Activated CD4-positive, alpha-beta memory T cell treated with anti-CD3 and anti-CD28 coated beads, Interleukin-2, amount 10 ng/mL, durations not matched to agents 7 days and 5 days (primary cell): ENCODE results near the gene ARHGEF11. TPM values are rescaled to one million over a fixed set of nuclear protein-coding genes. Genes with fewer than 3 reads are reported as not detected.

ENCODE experiments used
- CTCF ChIA-PET: fragments of 350-600 bp; sonication (Branson Sonifier 250); formaldehyde crosslinking; loops from one replicate; lab custom pipeline; 2021; ENCODE audit warnings: antibody characterized with exemption, inconsistent platforms; lab: Charles Lee
- POLR2A ChIA-PET: fragments of 350-600 bp; sonication (Branson Sonifier 250); formaldehyde crosslinking; loops from one replicate; lab custom pipeline; 2021; ENCODE audit warnings: antibody characterized with exemption; lab: Charles Lee
- DNase-seq: peaks from one replicate; pipeline ENCODE4 v3.0.0-alpha.2; 2020
- H3K27ac Mint-ChIP-seq: one replicate; pipeline ENCODE4 v1.8.0; 2021; ENCODE audit warnings: mild to moderate bottlenecking, mixed read lengths
- H3K27me3 Mint-ChIP-seq: one replicate; pipeline ENCODE4 v1.8.0; 2021; ENCODE audit warnings: mixed read lengths
- H3K36me3 Mint-ChIP-seq: one replicate; pipeline ENCODE4 v1.8.0; 2021; ENCODE audit warnings: low read depth, mixed read lengths
- H3K4me1 Mint-ChIP-seq: one replicate; pipeline ENCODE4 v1.8.0; 2021; ENCODE audit warnings: mixed read lengths
- H3K4me3 Mint-ChIP-seq: one replicate; pipeline ENCODE4 v1.8.0; 2021; ENCODE audit warnings: mild to moderate bottlenecking, mixed read lengths
- H3K9me3 Mint-ChIP-seq: one replicate; pipeline ENCODE4 v1.8.0; 2021; ENCODE audit warnings: mixed read lengths
- total RNA-seq, 2 experiments: library from RNA; stranded (reverse); gene quantifications; one replicate each; pipeline ENCODE4 v1.2.3, GENCODE V29; 2021

ARHGEF11 gene
- total RNA-seq, 2 experiments from 2014 or later: 14.9 to 15.8 TPM

- DNase-seq: no peak
- POLR2A ChIA-PET: interaction anchor here (1.0 kb wide), 1 partner anchor 28 kb away, joined by 3 read pairs; no protein-coding TSS in a partner anchor
- H3K27me3 Mint-ChIP-seq: peaks cover 79% of the 10 kb centered on the region
- H3K4me3 Mint-ChIP-seq: no peak overlapping the region
- no peaks in the 10 kb centered on the region for H3K9me3 Mint-ChIP-seq
- CTCF ChIA-PET: no interaction called here
- peaks cover 8% of the 10 kb centered on the region for H3K4me1 Mint-ChIP-seq
- no peak overlapping the region for H3K27ac Mint-ChIP-seq
- no peaks in the 10 kb centered on the region for H3K36me3 Mint-ChIP-seq
Measured at GRCh38 chr1:156921053-156921529, 124.5 kb downstream of the ARHGEF11 start.

- Mint-ChIP-seq H3K4me3 (no peak within 1 kb of the TSS), H3K27me3 (peaks cover 78% of the 10 kb centered on the region), H3K36me3 (no peaks in the 10 kb centered on the region), H3K4me1 (peaks cover 4% of the 10 kb centered on the region), H3K27ac (no peak within 1 kb of the TSS), H3K9me3 (no peaks in the 10 kb centered on the region)
- POLR2A ChIA-PET: interaction anchor here (1.0 kb wide), 1 partner anchor 29 kb away, joined by 3 read pairs; no protein-coding TSS in a partner anchor
- CTCF ChIA-PET: no interaction called here
- DNase-seq: peak; percentile 68
Measured at GRCh38 chr1:156920233-156921052, 125.1 kb downstream of the ARHGEF11 start, which contains the start of gene LRRC71. TSS of gene LRRC71 (plus strand) at chr1:156920632. CDS start at chr1:156920804, 172 bp downstream.

GRCh38 chr1:156914440-156914856 is 131.1 kb downstream of the ARHGEF11 start:
- CTCF ChIA-PET: no interaction called here
- Mint-ChIP-seq H3K27me3 (peaks cover 31% of the 10 kb centered on the region), H3K9me3 (no peaks in the 10 kb centered on the region), H3K4me1 (no peaks in the 10 kb centered on the region), H3K36me3 (no peaks in the 10 kb centered on the region), H3K27ac (no peak overlapping the region), H3K4me3 (no peak overlapping the region)
- POLR2A ChIA-PET: no interaction called here
- no peak for DNase-seq

GRCh38 chr1:156913809-156914387 is 131.6 kb downstream of the ARHGEF11 start:
- no peak for DNase-seq
- CTCF ChIA-PET: no interaction called here
- POLR2A ChIA-PET: no interaction called here
- no peaks in the 10 kb centered on the region for H3K4me1 Mint-ChIP-seq
- no peaks in the 10 kb centered on the region for H3K9me3 Mint-ChIP-seq
- no peak overlapping the region for H3K27ac Mint-ChIP-seq
- H3K4me3 Mint-ChIP-seq: no peak overlapping the region
- peaks cover 27% of the 10 kb centered on the region for H3K27me3 Mint-ChIP-seq
- H3K36me3 Mint-ChIP-seq: no peaks in the 10 kb centered on the region

- H3K9me3 Mint-ChIP-seq: no peaks in the 10 kb centered on the region
- H3K36me3 Mint-ChIP-seq: no peaks in the 10 kb centered on the region
- no peak overlapping the region for H3K27ac Mint-ChIP-seq
- CTCF ChIA-PET: interaction anchor here (1.7 kb wide), 1 partner anchor 225 kb away, joined by 4 read pairs; no protein-coding TSS in a partner anchor
- POLR2A ChIA-PET: interaction anchor here (1.3 to 1.6 kb wide), 2 partner anchors 10 to 15 kb away, joined by 3 to 4 read pairs; no protein-coding TSS in a partner anchor
- H3K27me3 Mint-ChIP-seq: peaks cover 21% of the 10 kb centered on the region
- H3K4me3 Mint-ChIP-seq: no peak overlapping the region
- no peak for DNase-seq
- H3K4me1 Mint-ChIP-seq: no peaks in the 10 kb centered on the region
Measured at GRCh38 chr1:156912861-156913808, 132.4 kb downstream of the ARHGEF11 start.

- POLR2A ChIA-PET: interaction anchor here (1.3 to 1.6 kb wide), 2 partner anchors 11 to 16 kb away, joined by 3 to 4 read pairs; no protein-coding TSS in a partner anchor
- H3K27ac Mint-ChIP-seq: no peak overlapping the region
- no peaks in the 10 kb centered on the region for H3K36me3 Mint-ChIP-seq
- CTCF ChIA-PET: interaction anchor here (1.0 to 1.9 kb wide), 6 partner anchors 19 to 224 kb away, joined by 3 to 6 read pairs (median 4); partner anchors contain the start of gene PEAR1
- no peaks in the 10 kb centered on the region for H3K4me1 Mint-ChIP-seq
- H3K4me3 Mint-ChIP-seq: no peak overlapping the region
- no peak for DNase-seq
- no peaks in the 10 kb centered on the region for H3K9me3 Mint-ChIP-seq
- H3K27me3 Mint-ChIP-seq: peaks cover 18% of the 10 kb centered on the region
Measured at GRCh38 chr1:156912310-156912709, 133.2 kb downstream of the ARHGEF11 start.

- H3K9me3 Mint-ChIP-seq: no peaks in the 10 kb centered on the region
- no peak overlapping the region for H3K4me3 Mint-ChIP-seq
- peaks cover 14% of the 10 kb centered on the region for H3K27me3 Mint-ChIP-seq
- no peaks in the 10 kb centered on the region for H3K36me3 Mint-ChIP-seq
- ChIA-PET POLR2A (interaction anchor here (1.3 to 1.6 kb wide), 2 partner anchors 12 to 16 kb away, joined by 3 to 4 read pairs; no protein-coding TSS in a partner anchor), CTCF (interaction anchor here (0.6 to 2.0 kb wide), 11 partner anchors 11 to 224 kb away, joined by 3 to 8 read pairs (median 4); partner anchors contain the start of gene PEAR1)
- H3K4me1 Mint-ChIP-seq: no peaks in the 10 kb centered on the region
- no peak for DNase-seq
- no peak overlapping the region for H3K27ac Mint-ChIP-seq
Measured at GRCh38 chr1:156911577-156912298, 133.8 kb downstream of the ARHGEF11 start.

- H3K27me3 Mint-ChIP-seq: peaks cover 10% of the 10 kb centered on the region
- ChIA-PET CTCF (interaction anchor here (0.8 to 2.0 kb wide), 9 partner anchors 11 to 184 kb away, joined by 3 to 8 read pairs (median 4); no protein-coding TSS in a partner anchor), POLR2A (no interaction called here)
- no peaks in the 10 kb centered on the region for H3K4me1 Mint-ChIP-seq
- H3K27ac Mint-ChIP-seq: no peak overlapping the region
- no peaks in the 10 kb centered on the region for H3K36me3 Mint-ChIP-seq
- H3K4me3 Mint-ChIP-seq: no peak overlapping the region
- H3K9me3 Mint-ChIP-seq: no peaks in the 10 kb centered on the region
- DNase-seq: peak; percentile 66
Measured at GRCh38 chr1:156910309-156910782, 135.2 kb downstream of the ARHGEF11 start.

- CTCF ChIA-PET: interaction anchor here (0.7 to 2.0 kb wide), 4 partner anchors 13 to 60 kb away, joined by 3 to 8 read pairs (median 4); no protein-coding TSS in a partner anchor
- Mint-ChIP-seq H3K9me3 (no peaks in the 10 kb centered on the region), H3K27ac (no peak overlapping the region), H3K4me3 (no peak overlapping the region), H3K36me3 (no peaks in the 10 kb centered on the region), H3K27me3 (peaks cover 10% of the 10 kb centered on the region), H3K4me1 (no peaks in the 10 kb centered on the region)
- POLR2A ChIA-PET: no interaction called here
- DNase-seq: no peak
Measured at GRCh38 chr1:156909671-156910070, 135.9 kb downstream of the ARHGEF11 start.

- ChIA-PET POLR2A (no interaction called here), CTCF (interaction anchor here (1.0 kb wide), 1 partner anchor 19 kb away, joined by 3 read pairs; no protein-coding TSS in a partner anchor)
- H3K27me3 Mint-ChIP-seq: peaks cover 12% of the 10 kb centered on the region
- no peaks in the 10 kb centered on the region for H3K36me3 Mint-ChIP-seq
- H3K4me3 Mint-ChIP-seq: no peak overlapping the region
- H3K4me1 Mint-ChIP-seq: no peaks in the 10 kb centered on the region
- no peak for DNase-seq
- no peaks in the 10 kb centered on the region for H3K9me3 Mint-ChIP-seq
- no peak overlapping the region for H3K27ac Mint-ChIP-seq
Measured at GRCh38 chr1:156908955-156909354, 136.6 kb downstream of the ARHGEF11 start.

- Mint-ChIP-seq H3K36me3 (no peaks in the 10 kb centered on the region), H3K4me3 (no peak overlapping the region), H3K4me1 (no peaks in the 10 kb centered on the region), H3K27ac (no peak overlapping the region), H3K9me3 (no peaks in the 10 kb centered on the region), H3K27me3 (peaks cover 13% of the 10 kb centered on the region)
- no peak for DNase-seq
- POLR2A ChIA-PET: no interaction called here
- CTCF ChIA-PET: no interaction called here
Measured at GRCh38 chr1:156908541-156908940, 137.0 kb downstream of the ARHGEF11 start.
